ENCODE results near the gene C6orf120. TPM values are rescaled to one million over a fixed set of nuclear protein-coding genes. Genes with fewer than 3 reads are reported as not detected.

The C6orf120 gene
- total and polyA plus RNA-seq, 2 of the 13 experiments (the other 11 are each of a cell fraction or from before 2014, with no cell fraction given), result 21.7 to 29.9 TPM

GRCh38 chr6:169752074-169752623, 50.2 kb downstream of the C6orf120 start (continued):
- no peak for TF ChIP-seq THAP7 (CRISPR knock-in tag; IDR thresholded peaks at IDR 0.05)
- TF ChIP-seq LCORL (IDR thresholded peaks at IDR 0.05), result no peak
- TF ChIP-seq LCORL (CRISPR knock-in tag; IDR thresholded peaks at IDR 0.05), result peak; percentile 4; the same call in 1 of the 2 replicates
- 0 out of 2 replicates have a peak, but pooled peaks have one; percentile 39 for TF ChIP-seq KDM5A (IDR thresholded peaks at IDR 0.05; ENCODE audit: borderline replicate concordance, low read length)
- 0 out of 2 replicates have a peak, but pooled peaks have one; percentile 27 for TF ChIP-seq POLR2AphosphoS5 (IDR thresholded peaks at IDR 0.05; ENCODE audit: low read depth, low read length)
- TF ChIP-seq ZBTB4 (CRISPR knock-in tag; IDR thresholded peaks at IDR 0.05; ENCODE audit: borderline replicate concordance), result no peak
- no peak for TF ChIP-seq GTF3A (CRISPR knock-in tag; conservative IDR thresholded peaks at IDR 0.05)
- peak; percentile 16; the same call in 1 of the 2 replicates for TF ChIP-seq SKIL (CRISPR knock-in tag; IDR thresholded peaks at IDR 0.05; ENCODE audit: borderline replicate concordance)
- no peak for TF ChIP-seq ZEB1 (IDR thresholded peaks at IDR 0.05; ENCODE audit: insufficient replicate concordance, low read depth)
- TF ChIP-seq ZNF747 (CRISPR knock-in tag; IDR thresholded peaks at IDR 0.05; ENCODE audit: borderline replicate concordance), result no peak
- no peak for TF ChIP-seq TERF1 (CRISPR knock-in tag; IDR thresholded peaks at IDR 0.05)
- TF ChIP-seq NFATC3 (CRISPR knock-in tag; IDR thresholded peaks at IDR 0.05), result no peak
- TF ChIP-seq HOXA5 (CRISPR knock-in tag; IDR thresholded peaks at IDR 0.05), result no peak
- TF ChIP-seq HNRNPL (IDR thresholded peaks at IDR 0.05; ENCODE audit: low read depth, low read length), result no peak
- TF ChIP-seq ZNF710 (CRISPR knock-in tag; IDR thresholded peaks at IDR 0.05; ENCODE audit: borderline replicate concordance), result no peak
